Osteoblast (primary cell): ENCODE results near the gene MAFB. TPM values are rescaled to one million over a fixed set of nuclear protein-coding genes. Genes with fewer than 3 reads are reported as not detected.

ENCODE experiments used
- DNase-seq: peaks from one replicate; pipeline ENCODE4 v3.0.0; 2011; ENCODE audit warnings: low spot score, mixed read lengths; ENCODE audit not compliant: insufficient read length; ENCODE audit errors: missing footprints
- H2AFZ ChIP-seq: 2 replicates; pipeline ENCODE4 v1.6.0; 2011; ENCODE audit warnings: mild to moderate bottlenecking, low read length
- H3K27ac ChIP-seq: 2 replicates; pipeline ENCODE4 v1.5.1; 2011; ENCODE audit warnings: mild to moderate bottlenecking, low read depth, low read length, moderate library complexity
- H3K27me3 ChIP-seq: 2 replicates; pipeline ENCODE4 v1.6.0; 2012; ENCODE audit warnings: mild to moderate bottlenecking, control low read depth, inconsistent platforms, low read length, moderate library complexity; ENCODE audit not compliant: insufficient read depth
- H3K36me3 ChIP-seq: 2 replicates; pipeline ENCODE4 v1.5.1; 2011; ENCODE audit warnings: mild to moderate bottlenecking, low read length, control low read depth, moderate library complexity; ENCODE audit not compliant: insufficient read depth
- H3K4me1 ChIP-seq: 2 replicates; pipeline ENCODE4 v1.5.1; 2011; ENCODE audit warnings: mild to moderate bottlenecking, low read length, control low read depth, moderate library complexity; ENCODE audit not compliant: insufficient read depth
- H3K4me2 ChIP-seq: 2 replicates; pipeline ENCODE4 v1.6.0; 2011; ENCODE audit warnings: mild to moderate bottlenecking, low read length; ENCODE audit not compliant: insufficient read depth
- H3K4me3 ChIP-seq: fragments of 200-600 bp; sonication (generic); 3 replicates; pipeline ENCODE4 v1.5.1; 2012; ENCODE audit warnings: mild to moderate bottlenecking, low read length, inconsistent platforms; ENCODE audit not compliant: insufficient read depth
- H3K79me2 ChIP-seq: 2 replicates; pipeline ENCODE4 v1.6.0; 2012; ENCODE audit warnings: mild to moderate bottlenecking, low read length, control low read depth, inconsistent platforms; ENCODE audit not compliant: insufficient read depth
- H3K9me3 ChIP-seq: 2 replicates; pipeline ENCODE4 v1.5.1; 2011; ENCODE audit warnings: low read depth, low read length, control low read depth
- H4K20me1 ChIP-seq: 2 replicates; pipeline ENCODE4 v1.6.0; 2012; ENCODE audit warnings: mild to moderate bottlenecking, low read length, control low read depth; ENCODE audit not compliant: insufficient read depth
- CTCF ChIP-seq: IDR thresholded peaks from 2 replicates; pipeline ENCODE4 v1.5.1; 2011; ENCODE audit warnings: mild to moderate bottlenecking, low read depth, low read length, moderate library complexity; ENCODE audit errors: extremely low read depth
- total RNA-seq: library from RNA; depleted of rRNA; stranded (reverse); fragments of >200 nt; gene quantifications from 2 replicates; pipeline ENCODE4 v1.2.3, GENCODE V29; 2012

The MAFB gene
- total RNA-seq, 1 donor, result 12.7 TPM

- TF ChIP-seq CTCF, result no peak
- Histone ChIP-seq H3K4me2 (no peak overlapping the region), H3K36me3 (no peaks in the 10 kb centered on the region), H2AFZ (no peak overlapping the region), H3K79me2 (no peaks in the 10 kb centered on the region), H3K4me1 (no peaks in the 10 kb centered on the region), H3K4me3 (no peak overlapping the region), H3K27ac (no peak overlapping the region), H3K27me3 (peaks cover 2% of the 10 kb centered on the region), H4K20me1 (no peaks in the 10 kb centered on the region), H3K9me3 (no peaks in the 10 kb centered on the region)
- DNase-seq, result no peak
Measured at GRCh38 chr20:40698281-40698680, 9.2 kb upstream of the MAFB start.

DNA sequence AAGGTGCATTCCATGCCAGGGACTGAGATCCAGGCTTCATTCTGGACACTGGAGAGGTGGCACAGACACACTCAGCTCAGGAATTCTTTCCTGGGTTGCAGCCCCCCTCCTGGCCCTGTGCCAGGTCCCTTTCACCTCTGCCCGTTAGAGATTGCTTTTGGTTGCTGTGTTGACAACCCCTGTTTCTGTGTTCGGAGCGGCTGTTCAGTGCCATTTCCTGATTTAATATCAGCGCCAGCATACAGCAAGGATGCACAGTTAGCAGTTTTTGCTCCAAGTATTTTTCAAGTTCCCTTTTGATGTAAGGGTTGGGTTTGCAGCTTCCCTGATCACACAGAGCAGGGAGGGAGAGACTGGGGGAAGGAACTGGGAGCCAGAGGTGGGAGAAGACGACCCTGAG is 8.5 kb upstream of the MAFB start:
- Histone ChIP-seq H3K27me3 (peaks cover 9% of the 10 kb centered on the region), H3K4me3 (no peak overlapping the region), H4K20me1 (no peaks in the 10 kb centered on the region), H3K9me3 (no peaks in the 10 kb centered on the region), H2AFZ (no peak overlapping the region), H3K27ac (no peak overlapping the region), H3K4me1 (no peaks in the 10 kb centered on the region), H3K79me2 (no peaks in the 10 kb centered on the region), H3K36me3 (no peaks in the 10 kb centered on the region), H3K4me2 (no peak overlapping the region)
- no peak for TF ChIP-seq CTCF
- DNase-seq, result no peak

GRCh38 chr20:40695214-40695613 is 6.2 kb upstream of the MAFB start:
- no peaks in the 10 kb centered on the region for H3K79me2 ChIP-seq
- no peaks in the 10 kb centered on the region for H3K4me1 ChIP-seq
- peaks cover 23% of the 10 kb centered on the region for H3K27me3 ChIP-seq
- H3K4me2 ChIP-seq, result no peak overlapping the region
- no peak overlapping the region for H3K4me3 ChIP-seq
- H3K27ac ChIP-seq, result no peak overlapping the region
- no peak for TF ChIP-seq CTCF
- no peaks in the 10 kb centered on the region for H3K9me3 ChIP-seq
- DNase-seq, result no peak
- H2AFZ ChIP-seq, result no peak overlapping the region
- H3K36me3 ChIP-seq, result no peaks in the 10 kb centered on the region
- no peaks in the 10 kb centered on the region for H4K20me1 ChIP-seq

- Histone ChIP-seq H3K4me3 (no peak overlapping the region), H3K27me3 (peaks cover 24% of the 10 kb centered on the region), H3K79me2 (no peaks in the 10 kb centered on the region), H3K4me2 (no peak overlapping the region), H3K4me1 (no peaks in the 10 kb centered on the region), H2AFZ (no peak overlapping the region), H4K20me1 (no peaks in the 10 kb centered on the region), H3K36me3 (no peaks in the 10 kb centered on the region), H3K27ac (no peak overlapping the region), H3K9me3 (no peaks in the 10 kb centered on the region)
- TF ChIP-seq CTCF, result no peak
- DNase-seq, result no peak
Measured at GRCh38 chr20:40694246-40694645, 5.2 kb upstream of the MAFB start.
